Right ventricle myocardium superior (tissue), 1 donor: ENCODE measurements around the gene RAB7A. TPM values are rescaled to one million over a fixed set of nuclear protein-coding genes. Genes with fewer than 3 reads are reported as not detected.

Experiments used
- ATAC-seq: fragments of 200-7000 bp; cut with Tn5 transposase; one replicate; pipeline ENCODE4 v1.9.1; 2020; ENCODE audit warnings: mild to moderate bottlenecking; ENCODE audit not compliant: poor library complexity
- DNase-seq: peaks from one replicate; pipeline ENCODE4 v3.0.0-alpha.2; 2020
- intact Hi-C: fragments of 100-400 bp; cut with DNase I; formaldehyde crosslinking; loops from one replicate; pipeline ENCODE4 v1.11.2; 2022
- total RNA-seq: library from RNA; stranded (reverse); fragmentation: NEBNext Ultra II Directional; extraction: Animal tissue kit (Norgen Biotek cat#: 25700); gene quantifications from one replicate; pipeline ENCODE4 v1.2.1, GENCODE V29; 2021
- donor health status: DM: no; HTN: yes; CAD: no; lungs with severe emphysema.

The RAB7A gene
- total RNA-seq, 1 donor from 2014 or later = 240 TPM

DNA sequence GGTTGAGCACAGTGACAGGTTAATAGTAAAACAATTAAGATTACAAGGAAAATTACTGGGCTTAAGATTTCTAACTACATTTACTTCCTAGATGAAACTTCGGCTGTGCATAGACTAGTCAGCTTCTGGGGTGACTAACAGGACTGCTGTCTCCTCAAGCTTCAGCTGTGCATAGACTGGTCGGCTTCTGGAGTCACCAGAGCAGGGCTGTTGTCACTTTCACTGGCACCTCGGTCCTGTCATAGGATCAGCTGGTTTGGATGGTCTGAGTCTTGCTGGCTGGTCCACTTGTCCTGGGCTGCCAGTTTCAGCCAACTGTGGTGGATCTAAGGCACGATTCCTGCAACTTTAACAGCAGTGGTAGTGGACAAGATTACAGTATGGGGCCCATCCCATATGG lies 129.6 kb downstream of the RAB7A start:
- intact Hi-C loops = no loop called here
- DNase-seq = no peak
- peak; percentile 88 for ATAC-seq

GRCh38 chr3:128858167-128858566 lies 132.2 kb downstream of the RAB7A start:
- ATAC-seq = no peak
- no peak for DNase-seq
- intact Hi-C loops = no loop called here

DNA sequence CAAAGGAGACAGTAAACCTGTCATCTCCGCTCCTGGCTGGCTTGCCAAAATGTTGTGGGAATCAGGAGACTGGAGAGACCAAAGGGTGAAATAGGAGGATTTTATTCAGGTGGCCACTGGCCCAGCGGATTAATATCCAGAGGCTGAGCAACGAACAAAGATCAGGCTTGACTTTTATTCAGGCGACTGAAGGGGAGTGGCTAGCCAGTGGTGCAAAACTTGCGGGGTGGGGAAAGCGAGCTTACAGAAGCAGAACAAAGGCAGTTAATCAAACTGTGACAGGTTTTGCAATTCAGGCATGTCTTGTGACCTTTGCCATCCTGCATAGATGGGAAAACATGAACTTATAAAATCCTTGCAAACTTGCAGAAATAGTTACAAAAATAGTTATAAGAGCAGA lies 133.6 kb downstream of the RAB7A start:
- intact Hi-C loops = no loop called here
- ATAC-seq (no peak), DNase-seq (no peak)

DNA sequence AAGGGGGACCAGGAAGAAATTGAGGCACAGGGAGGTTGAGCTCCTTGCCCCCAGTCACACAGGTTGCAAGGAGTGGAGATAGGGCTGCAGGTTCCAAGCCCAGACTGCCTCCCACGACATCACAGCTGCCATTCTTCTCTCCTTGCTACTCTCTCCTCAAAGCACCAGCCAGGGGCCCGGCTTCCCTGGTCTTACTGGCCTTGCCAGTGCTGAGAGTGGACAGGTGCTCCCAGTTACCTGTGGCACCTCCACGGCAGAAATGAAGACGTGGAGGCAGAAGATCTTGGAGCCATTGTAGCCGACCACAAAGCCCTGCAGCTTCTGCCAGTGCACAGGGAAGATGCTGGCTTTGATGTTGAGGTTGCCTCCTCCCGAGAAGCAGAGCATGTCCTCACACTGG lies 135.5 kb downstream of the RAB7A start:
- intact Hi-C loops = no loop called here
- DNase-seq = no peak
- no peak for ATAC-seq

DNA sequence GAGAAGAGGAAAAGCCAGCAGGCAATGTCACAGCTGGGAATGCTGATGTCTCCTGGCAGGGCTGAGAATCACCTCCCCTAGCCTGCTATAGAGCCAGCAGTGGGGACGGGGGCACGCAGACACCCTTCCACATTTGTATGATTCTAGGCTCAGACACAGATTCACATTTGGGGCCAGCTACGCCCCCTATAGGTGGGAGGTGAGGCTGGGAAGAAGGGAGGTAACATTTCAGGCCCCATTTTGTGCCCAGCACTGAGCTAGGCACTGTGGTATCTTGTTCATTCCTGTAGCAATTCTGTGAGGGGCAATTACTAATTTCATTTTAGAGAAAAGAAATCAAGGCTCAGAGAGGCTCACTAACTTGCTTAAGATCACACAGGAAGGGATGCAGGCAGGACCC lies 137.6 kb downstream of the RAB7A start:
- no peak for ATAC-seq
- intact Hi-C loops = no loop called here
- DNase-seq = no peak

Other genes with a start within 250 kb of the RAB7A start
- 8.3 TPM for gene GATA2, start 233.0 kb upstream of the RAB7A start, total RNA-seq
- gene RPN1, start 75.4 kb upstream of the RAB7A start, total RNA-seq = 96.8 TPM
- 46.6 TPM for gene ACAD9, start 153.4 kb downstream of the RAB7A start, total RNA-seq